ENCODE results near the gene PIK3C2A.

Gene PIK3C2A

DNA sequence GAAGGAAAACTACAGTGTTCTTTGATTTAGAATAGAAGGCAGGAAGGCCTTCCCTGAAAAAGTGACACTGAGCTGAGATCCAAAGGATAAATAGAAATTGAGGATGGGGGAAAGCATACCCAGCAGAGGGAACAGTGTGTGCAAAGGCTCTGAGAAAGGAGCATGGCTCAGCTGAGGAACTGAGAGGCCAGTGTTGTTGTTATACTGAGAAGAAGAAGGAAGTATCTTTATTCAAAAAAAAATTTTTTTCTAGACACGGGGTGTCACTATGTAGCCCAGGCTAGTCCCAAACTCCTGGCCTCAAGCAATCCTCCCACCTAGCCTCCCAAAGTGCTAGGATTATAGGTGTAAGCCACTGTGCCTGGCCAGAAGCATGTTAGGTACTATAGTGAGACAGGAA, 3.5 kb upstream of the PIK3C2A start:
- no peak for DNase-seq (ENCODE audit: low spot score)

DNA sequence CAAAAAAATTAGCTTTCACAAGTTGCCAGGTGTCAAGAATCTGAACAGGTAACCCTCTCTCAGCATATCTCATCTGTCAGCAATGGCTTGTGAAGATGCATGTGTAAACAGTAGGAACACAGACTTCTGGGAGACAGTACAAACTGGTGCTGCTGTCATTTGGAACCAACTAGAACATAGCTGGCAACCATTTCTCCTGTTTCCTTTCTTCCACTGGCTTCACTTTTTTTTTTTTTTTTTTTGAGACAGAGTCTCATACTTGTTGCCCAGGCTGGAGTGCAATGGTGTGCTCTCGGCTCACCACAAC, 2.1 kb upstream of the PIK3C2A start:
- DNase-seq (ENCODE audit: low spot score) = no peak

DNA sequence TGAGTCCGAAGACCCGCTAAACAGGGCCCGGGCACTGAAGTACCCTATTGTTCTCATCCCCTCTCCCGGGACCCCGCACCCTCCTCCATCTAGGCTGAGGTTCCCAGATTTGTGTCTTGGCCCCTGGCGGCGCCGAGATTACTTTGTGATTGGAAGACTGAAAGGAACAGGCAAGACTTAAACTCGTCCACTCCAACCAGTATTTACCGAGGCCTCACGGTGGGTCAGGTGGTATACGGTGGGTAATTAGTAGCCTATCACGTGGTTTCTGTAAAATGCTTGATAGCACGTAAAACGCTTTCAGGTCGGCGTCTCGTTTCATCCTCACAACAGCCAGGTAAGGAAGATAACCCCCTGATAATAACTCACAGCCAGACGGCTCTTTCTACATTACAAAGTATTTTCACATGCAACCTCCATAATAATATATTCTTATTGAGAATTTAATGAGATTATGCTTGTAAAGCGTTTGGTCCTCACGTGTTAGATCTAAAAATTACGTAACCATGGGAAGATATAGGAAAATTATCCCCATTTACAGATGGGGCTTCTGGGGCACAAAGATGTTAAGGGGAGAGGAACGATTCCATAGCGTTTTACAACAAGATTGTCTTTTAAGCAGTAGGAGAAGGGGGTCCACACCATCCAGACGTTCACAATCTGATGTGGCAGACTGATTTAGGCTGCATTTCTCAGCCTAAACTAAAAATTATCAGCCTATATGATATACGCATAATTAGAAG, 642 bp upstream of the PIK3C2A start:
- peak; percentile 84 for DNase-seq (ENCODE audit: low spot score)

DNA sequence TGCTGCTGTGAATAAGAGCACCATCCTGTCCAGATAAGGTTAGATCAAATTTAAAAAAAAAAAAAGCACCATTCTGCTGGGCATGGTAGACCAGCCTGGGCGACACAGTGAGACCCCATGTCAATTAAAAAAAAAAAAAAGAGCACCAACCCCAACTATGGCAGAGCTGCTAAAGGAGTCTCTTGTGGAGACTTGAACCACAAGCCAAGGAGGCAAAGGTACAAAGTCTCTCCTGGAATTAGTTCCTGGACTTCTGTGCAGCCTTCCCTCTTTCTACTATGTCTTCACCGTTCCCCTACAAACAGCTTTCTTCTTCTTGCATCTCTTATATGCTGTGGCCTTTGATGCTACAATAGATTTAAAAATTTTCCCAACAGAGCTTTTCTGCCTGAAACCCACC, 1.3 kb downstream of the PIK3C2A start:
- DNase-seq (ENCODE audit: low spot score) = peak; percentile 15

DNA sequence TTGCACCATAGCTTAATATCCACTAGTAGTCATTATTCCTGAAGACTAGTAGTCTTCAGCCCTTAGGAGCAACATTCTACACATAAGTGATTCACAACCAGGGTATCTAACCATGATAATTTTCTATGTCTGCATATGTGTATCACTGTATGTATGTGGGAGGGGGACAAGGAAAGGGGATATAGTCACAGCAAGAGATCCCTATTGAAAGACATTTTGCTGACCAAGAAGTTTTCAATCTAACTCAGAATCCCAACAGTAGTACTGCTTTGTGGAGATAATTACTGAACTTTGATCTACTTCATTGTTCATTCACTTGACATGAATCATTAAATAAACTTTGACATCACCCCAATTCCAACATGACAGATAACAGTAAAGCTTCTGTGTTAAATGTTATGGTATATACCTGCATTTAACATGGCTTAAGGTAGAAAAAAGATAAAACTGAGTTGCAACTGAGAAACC, 10.3 kb downstream of the PIK3C2A start:
- no peak for DNase-seq (ENCODE audit: low spot score)

DNA sequence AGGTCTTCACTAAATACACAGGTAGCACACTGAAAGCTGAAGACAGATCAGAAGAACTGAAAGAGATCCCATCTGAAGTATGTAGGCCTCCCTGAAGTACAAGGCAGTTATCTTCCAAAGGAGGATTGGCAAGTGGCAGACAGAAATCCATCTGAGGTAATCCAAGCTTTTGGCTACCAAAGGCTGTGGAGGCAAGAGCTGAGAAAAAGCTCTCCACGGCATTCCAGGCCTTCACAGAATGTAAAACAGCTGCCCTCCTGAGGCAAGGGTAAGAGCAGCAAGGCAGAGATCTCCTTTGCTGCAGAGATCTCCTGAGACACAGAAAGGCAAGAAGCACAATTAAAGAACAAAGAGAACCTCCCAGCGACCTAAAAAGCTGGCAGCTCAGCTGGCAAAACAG, 19.1 kb downstream of the PIK3C2A start:
- no peak for DNase-seq (ENCODE audit: low spot score)

DNA sequence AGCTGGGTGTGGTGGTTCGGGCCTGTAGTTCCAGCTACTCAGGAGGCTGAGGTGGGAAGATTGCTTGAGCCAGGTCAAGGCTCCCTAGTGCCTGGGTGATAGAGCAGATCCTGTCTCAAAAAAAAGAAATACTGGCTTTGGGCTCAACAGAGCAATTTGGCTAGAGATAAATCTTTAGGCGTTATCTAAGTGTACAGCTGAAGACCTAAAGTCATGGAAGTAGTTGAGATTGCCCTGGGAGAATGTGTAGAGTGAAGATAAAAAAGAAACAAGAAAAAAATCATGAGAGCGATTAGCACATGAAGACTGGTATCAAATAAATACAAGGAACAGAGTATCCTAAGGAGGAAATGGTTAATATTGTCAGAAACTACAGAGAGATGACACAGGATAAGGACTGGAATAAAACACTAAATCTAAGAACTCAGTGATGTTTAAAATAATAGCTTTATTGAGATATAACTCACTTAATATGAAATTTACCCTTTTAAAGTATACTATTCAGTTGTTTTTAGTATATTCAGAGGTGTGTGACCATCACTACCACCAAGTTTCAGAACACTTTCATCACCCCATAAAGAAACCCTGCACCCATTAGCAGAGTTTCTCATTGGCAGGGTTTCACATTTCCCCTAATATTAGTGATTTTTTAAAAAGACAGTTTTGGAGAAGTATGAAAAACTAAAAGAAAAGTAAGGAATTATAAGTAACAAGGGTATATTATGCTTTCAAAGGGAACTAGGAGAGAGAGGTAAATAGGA, 20.7 kb downstream of the PIK3C2A start:
- DNase-seq (ENCODE audit: low spot score) = no peak

DNA sequence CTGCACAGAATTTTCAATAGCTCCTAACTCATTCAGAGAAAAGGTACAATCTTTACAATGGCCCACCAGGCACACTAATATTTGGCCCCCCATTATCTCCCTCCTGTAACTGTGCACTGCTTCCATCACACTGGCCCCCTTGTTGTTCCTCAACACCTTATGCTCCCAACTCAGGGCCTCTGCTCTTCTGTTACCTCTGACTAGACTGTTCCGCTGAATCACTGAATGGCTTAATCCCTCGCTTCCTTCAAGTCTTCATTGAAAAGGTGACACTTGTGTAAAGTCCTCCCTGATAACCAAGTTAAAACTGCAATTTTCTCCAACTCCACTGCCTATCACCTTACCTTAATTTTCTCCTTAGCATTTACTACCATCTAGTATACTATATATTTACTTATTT, 21.8 kb downstream of the PIK3C2A start:
- DNase-seq (ENCODE audit: low spot score) = no peak

DNA sequence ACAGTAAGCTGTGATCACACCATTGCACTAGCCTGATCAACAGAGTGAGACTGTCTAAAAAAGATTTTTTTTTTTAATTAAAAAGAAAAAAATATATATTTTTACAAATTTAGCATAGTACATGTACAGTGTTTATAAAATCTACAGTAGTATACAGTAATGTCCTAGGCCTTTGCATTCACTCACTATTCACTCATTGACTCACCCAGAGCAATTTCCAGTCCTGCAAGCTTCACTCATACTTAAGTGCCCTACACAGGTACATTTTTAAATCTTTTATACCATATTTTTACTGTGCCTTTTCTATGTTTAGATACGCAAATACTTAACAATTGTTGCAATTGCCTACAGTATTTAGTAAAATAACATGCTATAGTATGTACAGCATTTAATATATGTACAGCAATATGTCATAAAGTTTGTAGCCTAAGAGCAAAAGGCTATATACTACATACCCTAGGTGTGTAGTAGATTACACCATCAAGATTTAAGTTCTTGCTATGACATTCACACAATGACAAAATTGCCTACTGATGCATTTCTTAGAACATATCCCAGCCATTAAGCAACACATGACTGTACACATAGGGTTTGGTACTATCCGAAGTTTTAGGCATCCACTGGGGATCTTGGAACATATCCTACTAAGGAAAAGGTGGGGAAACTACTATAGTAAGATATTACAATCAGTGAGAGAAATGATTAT, 22.8 kb downstream of the PIK3C2A start:
- DNase-seq (ENCODE audit: low spot score) = no peak

DNA sequence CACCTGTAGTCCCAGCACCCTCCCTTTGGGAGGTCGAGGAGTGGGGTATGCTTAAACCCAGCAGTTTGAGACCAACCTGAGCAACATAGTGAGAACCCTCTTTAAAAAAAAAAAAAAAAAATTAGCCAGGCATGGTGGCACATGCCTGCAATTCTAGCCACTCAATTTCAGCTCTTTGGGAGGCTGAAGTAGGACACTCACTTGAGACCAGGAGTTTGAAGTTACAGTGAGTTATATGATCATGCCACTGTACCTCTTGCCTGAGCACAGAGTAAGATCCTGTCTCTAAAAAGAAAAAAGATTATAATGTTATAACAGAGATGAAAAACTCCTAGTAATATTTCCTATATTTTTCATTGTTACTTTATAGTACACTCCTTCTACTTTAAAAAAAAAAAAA, 23.9 kb downstream of the PIK3C2A start:
- no peak for DNase-seq (ENCODE audit: low spot score)

DNA sequence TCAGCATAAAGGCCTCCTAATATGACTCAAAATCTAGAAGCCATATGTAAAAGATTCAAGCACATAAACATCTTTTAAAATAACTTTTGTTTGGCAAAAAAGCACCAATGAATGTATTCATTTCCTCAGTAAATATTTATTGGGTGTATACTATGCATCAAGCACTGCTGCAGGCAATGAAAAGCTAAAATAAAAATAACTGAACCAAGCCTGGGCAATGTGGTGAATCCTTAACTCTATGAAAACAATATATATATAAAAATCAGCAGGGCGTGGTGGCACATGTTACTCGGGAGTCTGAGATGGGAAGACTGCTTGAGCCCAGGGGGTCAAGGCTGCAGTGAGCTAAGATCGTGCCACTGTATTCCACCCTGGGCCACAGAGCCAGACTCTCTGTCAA, 27.8 kb downstream of the PIK3C2A start:
- DNase-seq (ENCODE audit: low spot score) = no peak

DNA sequence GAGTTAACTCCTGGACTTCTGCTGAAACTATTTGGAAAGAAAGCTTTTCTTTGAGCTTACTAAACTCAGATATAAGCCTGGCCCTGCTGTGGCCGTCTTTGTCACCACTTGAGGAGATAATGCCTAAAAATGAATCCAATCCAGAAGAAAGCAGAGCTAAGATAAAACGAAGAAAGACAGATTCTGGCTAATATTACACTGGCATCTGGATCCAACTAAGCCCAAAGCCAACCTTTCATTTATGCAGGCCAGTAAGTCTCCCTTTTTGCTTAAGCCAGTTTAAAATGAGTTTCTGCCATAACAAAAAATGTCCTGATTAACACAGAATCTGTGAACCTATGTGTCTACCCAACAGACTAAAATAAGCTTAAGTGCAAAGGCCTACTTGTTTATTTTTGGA, 34.5 kb downstream of the PIK3C2A start:
- DNase-seq (ENCODE audit: low spot score) = no peak

DNA sequence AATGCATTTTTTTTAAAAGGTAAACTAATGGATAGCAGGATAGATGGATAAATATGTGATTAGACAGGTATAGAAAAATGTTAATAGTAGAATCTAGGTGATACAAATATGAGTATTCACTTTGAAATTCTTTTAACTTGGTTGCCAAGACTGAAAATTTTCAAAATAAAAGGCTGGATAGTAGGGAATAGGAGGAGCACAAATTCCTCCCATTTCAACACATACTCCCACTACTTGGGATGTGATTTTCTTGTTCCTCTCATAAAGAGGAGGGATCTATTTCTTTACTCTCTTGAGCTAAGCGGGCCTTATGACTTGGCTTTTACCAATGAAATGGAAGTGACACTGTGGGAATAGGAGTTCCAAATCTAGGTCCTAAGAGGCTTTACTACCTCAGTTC, 35.9 kb downstream of the PIK3C2A start:
- no peak for DNase-seq (ENCODE audit: low spot score)

DNA sequence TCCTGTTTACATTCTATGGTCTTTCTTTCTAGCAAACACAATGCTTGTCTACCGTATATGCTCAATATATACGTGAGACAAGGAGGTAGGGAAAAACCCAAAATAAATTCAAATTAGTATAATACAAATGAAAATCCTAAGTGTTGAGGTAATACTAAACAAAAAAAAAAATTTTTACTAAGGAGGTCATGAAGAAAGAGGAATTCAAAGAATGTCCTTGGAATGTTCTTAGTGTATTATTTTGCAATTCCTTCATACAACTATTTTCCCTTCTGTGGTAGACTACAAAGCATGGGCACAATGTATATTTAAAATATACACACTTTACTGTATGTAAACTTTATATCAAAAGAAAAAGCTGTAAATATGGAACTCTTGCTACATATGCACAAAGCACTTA, 36.4 kb downstream of the PIK3C2A start:
- DNase-seq (ENCODE audit: low spot score) = no peak

DNA sequence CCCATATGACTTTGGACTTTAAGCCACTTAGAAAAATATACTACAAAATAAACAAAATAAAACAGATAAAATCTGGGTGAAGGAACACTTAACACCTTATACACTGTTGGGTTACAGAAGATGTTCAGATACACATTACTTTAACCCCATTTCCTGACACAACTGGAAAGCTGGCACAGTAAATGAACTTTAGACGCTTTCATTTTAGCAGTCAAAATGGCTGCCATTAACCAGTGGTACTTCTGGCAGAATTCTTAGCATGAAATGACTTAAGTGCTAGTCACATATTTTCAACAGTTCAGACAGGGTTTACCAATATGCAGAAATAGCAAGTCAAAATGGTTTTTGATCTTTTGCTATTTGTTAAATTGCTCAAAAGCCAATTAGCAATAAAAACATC, 37.9 kb downstream of the PIK3C2A start:
- DNase-seq (ENCODE audit: low spot score) = no peak

DNA sequence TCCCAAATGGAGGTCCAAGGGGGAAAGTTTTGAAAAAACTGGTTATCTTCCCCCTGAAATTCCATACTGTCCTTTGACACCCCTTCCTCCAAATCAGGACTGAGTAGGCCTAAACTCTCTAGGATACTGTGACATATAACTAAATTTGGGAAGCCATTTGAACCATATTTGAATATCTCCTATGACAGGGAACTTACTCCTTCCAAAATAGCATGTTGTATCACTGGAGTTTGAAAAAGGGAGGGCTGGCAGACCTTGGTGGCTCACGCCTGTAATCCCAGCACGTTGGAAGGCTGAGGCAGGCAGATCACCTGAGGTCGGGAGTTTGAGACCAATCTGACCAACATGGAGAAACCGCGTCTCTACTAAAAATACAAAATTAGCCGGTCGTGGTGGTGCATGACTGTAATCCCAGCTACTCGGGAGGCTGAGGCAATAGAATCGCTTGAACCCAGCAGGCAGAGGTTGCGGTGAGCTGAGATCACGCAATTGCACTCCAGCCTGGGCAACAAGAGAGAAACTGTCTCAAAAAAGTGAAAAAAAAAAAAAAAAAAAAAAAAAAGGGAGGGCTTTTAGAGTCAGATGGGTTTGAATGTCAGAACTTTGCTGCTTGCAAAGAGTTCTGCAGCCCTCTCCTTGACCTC, 42.4 kb downstream of the PIK3C2A start:
- DNase-seq (ENCODE audit: low spot score) = no peak

DNA sequence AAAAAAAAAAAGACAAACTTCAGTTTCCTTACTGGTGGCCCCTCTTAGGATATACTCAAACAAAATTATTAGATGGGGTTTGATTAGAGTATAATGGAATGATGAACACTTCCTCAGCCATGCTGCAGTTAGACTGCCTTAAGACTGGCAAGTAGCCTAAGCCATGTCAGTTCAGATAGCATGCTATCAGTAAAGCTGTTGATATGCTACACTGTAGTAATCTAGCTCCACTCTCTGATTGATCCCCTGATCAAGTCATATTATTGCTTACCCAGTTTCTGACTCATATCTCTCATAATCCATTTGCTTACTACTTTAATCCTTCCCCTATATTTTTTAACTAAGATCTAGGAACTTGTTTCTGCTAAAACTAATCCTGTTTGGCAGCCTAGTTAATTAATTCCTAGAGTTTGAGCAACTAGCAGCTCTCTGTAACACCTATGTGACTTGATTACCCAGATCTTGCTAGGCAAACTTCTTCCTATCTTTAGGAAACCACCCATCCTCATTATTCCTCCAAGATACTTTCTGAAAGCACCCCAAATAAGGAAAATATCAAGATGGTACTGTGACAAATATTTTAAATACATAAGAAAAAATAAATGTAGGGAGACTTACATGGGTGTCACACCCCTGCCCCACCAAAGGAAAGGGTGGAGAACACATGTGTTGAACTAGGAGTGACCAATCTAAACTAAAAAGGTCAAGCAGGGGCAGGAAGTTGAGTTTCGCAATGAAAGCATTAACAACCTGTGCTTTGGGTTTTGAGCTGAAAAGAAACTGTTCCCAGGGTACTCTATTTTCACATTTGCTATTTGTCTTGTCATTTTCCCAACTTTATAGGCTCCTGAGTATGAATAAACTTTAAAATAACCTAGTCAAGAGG, 43.2 kb downstream of the PIK3C2A start:
- DNase-seq (ENCODE audit: low spot score) = no peak

DNA sequence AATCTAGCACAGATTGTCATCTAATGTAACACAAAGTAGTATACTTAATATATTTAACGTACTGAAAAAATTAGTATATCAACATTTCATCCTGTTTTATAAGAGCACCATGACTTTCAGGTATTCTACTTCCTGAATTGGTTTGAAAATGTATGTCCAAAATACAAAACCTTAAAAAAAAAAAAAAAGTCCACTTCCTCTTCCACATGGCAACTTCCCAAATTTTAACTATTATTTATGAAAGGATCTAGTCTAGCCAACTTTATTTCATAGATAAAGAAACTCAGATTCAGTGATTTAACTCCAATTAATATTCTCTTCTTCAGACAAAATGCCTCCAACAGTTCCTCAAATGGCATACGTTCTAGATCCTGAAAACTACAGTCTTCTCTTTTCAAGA, 44.0 kb downstream of the PIK3C2A start:
- DNase-seq (ENCODE audit: low spot score) = no peak

DNA sequence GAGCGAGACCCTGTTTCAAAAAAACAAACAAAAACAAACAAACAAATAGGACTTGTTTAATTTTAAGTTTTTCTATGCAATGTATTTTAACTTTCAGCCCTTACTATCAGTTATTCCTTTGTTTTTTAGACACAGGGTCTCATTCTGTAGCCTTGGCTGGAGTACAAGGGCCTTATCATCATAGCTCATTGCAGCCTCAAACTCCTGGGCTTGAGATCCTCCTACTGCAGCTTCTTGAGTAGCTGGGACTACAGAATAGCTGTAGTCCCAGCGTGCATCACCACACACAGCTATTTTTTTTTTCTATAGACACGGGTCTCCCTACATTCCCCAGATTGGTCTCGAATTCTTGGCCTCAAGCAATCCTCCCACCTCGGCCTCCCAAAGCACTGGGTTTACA, 44.5 kb downstream of the PIK3C2A start:
- DNase-seq (ENCODE audit: low spot score) = no peak

DNA sequence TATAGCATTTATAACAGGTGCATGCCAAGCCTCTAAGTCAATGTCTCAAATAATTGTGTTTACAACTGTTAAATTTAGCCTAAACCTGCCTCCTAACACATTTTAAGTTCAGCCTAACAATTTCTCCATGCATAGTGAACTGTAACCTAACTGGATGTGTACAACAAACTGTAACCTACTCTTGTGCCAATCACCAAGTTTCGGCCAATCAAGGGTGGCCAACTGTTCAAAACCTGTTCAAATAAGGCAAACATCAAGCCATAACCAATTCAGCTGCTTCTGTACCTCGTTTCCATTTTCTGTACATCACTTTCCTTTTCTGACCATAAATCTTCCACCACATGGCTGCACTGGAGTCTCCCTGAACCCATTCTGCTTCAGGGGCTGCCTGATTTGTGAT, 45.4 kb downstream of the PIK3C2A start:
- DNase-seq (ENCODE audit: low spot score) = no peak

DNA sequence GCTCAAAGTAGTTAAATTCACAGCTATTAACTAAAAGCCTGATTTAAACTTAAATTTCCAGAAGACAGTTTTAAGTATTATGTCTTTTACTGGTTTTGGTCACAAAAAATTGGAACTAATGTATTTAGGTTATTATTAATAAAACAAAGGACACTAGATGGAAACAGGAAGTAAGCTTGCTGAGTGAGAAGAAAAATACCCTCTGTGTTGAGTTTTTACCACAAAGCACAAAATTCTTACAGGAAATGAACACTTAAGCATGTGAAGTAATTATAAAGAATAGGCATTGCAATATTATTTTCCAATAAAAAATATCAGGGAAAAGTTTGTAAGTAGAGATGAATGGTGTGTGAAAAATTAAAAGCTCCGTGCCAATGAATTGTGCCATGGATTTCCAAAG, 46.3 kb downstream of the PIK3C2A start:
- peak; percentile 15 for DNase-seq (ENCODE audit: low spot score)

DNA sequence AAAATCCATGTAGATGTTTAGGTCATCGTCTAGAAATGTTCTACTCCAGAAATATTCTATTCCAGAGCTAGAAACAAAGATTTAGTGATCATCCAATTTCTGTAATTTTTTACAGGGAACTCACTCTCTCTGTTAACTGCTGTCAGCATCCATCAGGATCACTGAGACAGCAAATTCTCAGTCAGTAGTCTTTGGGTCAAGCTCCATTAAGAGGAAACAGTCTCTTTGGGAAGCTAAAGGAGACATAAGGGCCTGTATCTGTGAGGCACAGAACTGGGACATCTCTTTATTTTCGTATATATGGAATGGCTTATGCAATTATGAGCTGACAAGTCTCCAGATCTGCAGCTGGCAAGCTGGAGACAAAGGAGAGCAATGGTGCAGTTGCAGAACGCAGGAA, 48.3 kb downstream of the PIK3C2A start:
- DNase-seq (ENCODE audit: low spot score) = no peak
